HG02840 (cell line): ENCODE results near the gene OGT.
"Not testable (repeated sequence)": the region's sequence is repeated elsewhere in the genome, so short reads cannot be mapped to it uniquely, and the experiment has no call there.

ENCODE experiments used
- ATAC-seq: cut with Tn5 transposase; IDR thresholded peaks from one replicate; pipeline ENCODE4 v1.9.1; 2021; ENCODE audit warnings: mild to moderate bottlenecking, moderate library complexity, moderate number of reproducible peaks; ENCODE audit not compliant: unreplicated experiment, low FRiP score

The OGT gene

DNA sequence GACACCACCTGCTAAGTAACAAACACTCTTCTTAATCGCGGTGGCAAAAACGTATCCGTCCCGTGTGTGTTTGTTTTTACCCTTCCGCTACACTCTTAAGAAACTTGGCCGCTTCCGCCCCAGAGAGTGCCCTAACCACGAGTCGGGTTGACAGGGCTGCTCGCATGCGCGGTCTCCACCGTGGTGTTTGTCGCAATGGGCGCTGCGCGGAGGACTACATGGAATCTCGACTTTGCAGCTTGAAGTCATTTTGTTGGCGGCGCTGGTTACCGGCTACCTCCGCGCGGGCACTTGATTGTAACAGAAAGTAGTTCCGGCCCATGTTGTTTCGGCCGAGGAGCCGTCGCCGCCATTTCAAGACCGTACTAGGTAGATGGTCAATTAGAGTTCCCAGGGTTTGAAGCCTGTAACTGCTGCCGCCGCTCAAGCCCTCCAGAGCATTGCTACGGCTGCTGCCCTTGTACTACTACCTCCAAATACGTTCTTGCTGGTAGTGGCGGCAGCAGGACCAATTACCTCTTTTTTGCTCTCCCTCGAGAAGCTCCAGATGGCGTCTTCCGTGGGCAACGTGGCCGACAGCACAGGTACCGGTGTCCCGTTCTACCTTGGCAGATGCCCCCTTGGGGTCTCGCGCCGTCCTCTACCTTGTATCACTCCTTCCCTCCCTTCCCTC, at the start of gene OGT:
Gene OGT (plus strand): TSS at position 352 of the 673 bp plus-strand sequence. CDS start 196 bp downstream, at position 548.
- peak; percentile 67 for ATAC-seq

DNA sequence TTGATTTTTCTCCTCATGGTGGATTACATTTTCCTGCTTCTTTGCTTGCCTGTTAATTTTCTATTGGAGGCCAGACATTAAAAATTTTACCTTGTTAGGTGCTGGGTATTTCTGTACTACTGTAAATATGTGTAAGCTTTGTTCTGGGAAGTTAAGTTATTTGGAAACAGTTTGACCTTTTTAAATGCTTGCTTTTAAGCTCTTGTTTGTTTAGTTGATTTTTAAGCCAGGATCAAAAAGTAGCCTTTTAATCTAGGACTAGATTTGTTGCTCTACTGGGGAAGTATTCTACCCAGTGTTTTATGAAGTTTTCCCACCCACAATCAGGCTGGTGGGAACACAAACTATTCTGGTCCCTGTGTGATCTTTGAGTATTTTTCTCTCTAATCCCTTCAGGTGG, 45.1 kb upstream of the OGT start:
- ATAC-seq, result no peak

DNA sequence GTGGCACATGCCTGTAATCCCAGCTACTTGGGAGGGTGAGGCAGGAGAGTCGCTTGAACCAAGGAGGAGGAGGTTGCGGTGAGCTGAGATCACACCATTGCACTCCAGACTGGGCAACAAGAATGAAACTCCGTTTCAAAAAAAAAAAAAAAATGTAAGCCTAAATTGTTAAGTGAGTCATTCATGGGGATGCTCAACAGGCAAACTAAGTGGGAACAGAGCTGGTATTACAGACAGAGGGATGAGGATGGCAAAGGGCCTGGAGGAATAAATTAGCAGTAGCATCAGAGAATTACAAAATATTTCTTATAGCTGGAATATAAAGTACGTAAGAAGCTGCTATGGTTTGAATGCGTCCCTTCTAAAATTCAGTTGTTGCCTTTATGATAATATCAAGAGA, 43.4 kb upstream of the OGT start:
- ATAC-seq, result no peak

DNA sequence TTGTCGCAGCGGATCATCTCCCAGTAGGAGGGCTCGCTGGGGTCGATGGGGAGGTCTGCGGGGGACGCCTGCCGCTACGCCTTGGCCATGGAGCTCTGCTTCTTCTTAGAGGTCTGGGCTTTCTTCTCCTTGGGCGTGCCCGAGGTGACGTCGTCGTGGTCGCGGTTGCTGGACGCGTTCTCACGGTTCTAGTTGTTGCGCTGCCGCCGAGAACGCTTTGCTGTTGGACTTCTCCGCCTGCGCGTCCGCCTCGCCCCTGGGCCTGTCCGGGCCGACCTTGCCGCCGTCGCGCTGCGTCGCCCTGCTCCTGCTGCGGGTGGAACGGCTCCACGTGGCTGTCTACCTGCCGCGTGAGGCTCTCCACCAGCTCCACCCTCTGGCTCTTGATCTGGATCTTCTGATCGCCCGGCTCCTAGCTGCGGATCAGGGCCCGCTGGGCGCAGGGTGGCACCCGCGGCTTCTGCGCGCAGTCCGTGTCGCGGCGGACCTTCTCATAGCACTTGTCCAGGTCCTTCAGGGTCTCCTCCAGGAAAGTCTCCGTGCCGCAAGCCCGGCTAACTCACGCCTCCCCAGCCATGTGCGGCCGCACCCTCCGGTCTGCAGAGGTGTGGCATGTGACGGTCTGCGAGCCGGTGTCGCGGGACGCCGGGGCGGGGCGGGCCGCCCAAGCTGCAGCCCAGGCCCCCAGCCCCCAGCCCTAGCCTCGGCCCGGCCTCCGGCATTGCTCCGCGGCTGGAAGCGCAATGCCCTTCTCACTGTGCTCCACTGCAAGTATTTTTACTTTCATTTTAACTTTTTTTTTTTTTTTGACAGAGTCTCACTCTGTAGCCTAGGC, 40.5 kb upstream of the OGT start:
- ATAC-seq, result no peak

DNA sequence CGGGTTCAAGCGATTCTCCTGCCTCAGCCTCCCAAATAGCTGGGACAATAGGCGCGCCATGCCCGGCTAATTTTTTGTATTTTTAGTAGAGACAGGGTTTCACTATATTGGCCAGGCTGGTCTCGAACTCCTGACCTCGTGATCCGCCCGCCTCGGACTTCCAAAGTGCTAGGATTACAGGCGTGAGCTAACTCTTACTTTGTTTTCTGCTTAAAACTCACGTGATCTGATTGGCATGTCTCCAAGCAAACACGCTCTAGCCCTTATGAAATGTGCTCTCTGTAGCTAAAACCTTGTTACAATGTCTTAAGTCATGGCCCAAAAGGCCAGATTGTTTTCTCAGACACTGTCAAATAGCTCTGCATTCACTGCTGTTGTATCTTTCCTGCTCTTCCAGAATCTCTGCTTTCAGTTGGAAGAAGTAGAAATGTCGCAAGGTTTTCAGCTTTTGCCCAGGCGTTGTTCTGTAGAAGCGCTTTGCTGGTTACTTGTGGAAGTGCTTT, 39.7 kb upstream of the OGT start:
- ATAC-seq, result no peak

DNA sequence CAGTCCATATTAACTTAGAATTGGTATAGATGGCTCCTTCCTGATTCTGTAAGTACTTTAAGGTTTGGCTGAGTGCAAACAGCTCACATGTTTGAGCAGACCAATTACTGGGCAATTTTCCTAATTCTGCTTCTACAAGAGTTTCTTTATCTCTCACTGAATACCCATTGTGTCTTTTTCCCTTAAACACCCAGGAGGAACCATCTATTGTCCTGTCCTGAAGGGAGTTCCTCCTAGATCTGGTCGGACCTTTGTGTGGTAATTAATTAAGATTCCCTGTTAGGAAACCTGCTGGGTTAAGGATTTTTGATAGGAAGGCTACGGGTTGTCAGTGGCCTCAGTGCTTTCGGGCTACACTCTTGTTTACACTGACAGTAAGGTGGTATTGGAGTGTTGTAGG, 36.9 kb upstream of the OGT start:
- not testable (repeated sequence) for ATAC-seq

DNA sequence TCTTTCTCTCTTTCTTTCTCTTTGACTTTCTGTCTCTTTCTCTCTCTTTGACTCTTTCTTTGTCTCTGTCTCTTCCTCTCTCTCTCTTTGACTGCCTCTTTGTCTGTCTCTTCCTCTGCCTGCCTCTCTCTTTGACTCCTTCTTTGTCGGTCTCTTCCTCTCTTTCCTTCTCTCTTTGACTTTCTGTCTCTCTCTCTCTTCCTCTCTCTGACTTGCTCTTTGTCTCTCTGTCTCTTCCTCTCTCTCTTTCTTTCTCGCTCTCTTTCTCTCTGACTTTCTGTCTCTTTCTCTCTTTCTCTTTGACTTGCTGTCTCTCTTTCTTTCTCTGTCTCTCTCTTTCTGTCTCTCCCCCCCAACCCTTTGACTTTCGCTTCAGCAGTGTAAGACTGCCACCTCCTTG, 36.4 kb upstream of the OGT start:
- no peak for ATAC-seq

DNA sequence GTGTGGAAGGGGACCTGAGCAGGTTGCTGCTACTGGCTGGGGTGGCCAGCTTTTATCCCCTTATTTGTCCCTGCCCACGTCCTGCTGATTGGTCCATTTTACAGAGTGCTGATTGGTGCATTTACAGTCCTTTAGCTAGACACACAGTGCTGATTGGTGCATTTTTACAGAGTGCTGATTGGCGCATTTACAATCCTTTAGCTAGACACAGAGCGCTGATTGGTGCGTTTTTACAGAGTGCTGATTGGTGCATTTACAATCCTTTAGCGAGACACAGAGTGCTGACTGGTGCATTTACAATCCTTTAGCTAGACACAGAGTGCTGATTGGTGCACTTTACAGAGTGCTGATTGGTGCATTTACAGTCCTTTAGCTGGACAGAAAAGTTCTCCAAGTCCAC, 30.8 kb upstream of the OGT start:
- not testable (repeated sequence) for ATAC-seq

DNA sequence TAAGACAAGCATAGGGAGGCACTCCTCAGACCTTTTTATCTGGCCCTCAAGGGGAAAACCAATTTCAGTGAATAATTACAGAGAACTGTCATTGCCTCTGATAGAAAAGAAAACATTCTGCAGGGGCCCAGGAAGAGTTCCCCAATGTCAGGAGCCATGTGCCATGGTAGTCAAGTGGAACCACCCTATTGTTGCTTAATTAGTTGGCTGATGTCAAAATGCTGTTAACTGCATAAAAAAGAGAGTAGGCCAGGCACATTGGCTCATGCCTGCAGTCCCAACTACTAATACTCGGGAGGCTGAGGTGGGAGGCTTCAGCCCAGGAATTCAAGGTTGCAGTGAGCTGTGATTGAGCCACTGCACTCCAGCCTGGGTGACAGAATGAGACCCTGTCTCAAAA, 28.6 kb upstream of the OGT start:
- ATAC-seq, result no peak

DNA sequence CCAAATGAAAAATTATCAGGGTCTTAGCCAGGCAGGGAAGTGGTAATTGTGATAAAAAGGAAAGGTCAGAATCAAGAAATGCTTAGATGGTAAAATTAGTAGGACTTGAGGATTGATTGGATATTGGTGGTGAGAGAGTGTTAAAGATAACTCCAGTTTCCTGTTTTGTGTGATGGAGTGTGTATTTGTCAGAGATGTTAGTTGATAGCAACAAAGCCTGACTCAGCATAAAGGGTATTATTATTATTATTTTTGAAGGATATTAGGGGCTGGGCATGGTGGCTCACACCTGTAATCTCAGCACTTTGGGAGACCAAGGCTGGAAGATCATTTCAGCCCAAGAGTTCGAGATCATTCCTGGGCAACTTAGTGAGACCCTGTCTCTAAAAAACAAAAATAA, 23.6 kb upstream of the OGT start:
- no peak for ATAC-seq

DNA sequence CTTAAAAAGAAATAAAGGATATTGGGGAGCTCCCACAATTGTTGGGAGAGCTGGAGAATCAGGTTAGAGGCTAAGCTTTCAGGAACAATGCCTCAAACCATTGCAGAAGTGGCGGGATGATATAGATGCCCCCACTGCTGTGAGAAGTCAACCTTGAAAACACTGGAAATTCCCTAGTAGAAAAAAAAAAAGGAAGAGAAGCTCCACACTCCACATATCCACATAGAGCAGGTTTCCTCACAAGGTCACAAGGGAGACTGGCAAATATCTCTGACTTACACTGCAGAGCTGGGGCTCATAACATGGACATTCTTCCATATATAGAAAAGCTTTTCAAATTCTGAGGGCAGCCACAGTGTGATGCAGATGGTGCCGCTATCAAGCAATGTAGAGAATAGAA, 22.7 kb upstream of the OGT start:
- ATAC-seq, result no peak

DNA sequence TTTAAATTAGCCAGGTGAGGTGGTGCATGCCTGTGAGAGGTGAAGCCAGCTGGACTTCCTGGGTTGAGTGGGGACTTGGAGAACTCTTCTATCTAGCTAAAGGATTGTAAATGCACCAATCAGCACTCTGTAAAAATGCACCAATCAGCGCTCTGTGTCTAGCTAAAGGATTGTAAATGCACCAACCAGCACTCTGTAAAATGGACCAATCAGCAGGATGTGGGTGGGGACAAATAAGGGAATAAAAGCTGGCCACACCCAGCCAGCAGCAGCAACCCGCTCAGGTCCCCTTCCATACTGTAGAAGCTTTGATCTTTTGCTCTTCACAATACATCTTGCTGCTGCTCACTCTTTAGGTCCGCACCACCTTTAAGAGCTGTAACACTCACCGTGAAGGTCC, 19.2 kb upstream of the OGT start:
- not testable (repeated sequence) for ATAC-seq

DNA sequence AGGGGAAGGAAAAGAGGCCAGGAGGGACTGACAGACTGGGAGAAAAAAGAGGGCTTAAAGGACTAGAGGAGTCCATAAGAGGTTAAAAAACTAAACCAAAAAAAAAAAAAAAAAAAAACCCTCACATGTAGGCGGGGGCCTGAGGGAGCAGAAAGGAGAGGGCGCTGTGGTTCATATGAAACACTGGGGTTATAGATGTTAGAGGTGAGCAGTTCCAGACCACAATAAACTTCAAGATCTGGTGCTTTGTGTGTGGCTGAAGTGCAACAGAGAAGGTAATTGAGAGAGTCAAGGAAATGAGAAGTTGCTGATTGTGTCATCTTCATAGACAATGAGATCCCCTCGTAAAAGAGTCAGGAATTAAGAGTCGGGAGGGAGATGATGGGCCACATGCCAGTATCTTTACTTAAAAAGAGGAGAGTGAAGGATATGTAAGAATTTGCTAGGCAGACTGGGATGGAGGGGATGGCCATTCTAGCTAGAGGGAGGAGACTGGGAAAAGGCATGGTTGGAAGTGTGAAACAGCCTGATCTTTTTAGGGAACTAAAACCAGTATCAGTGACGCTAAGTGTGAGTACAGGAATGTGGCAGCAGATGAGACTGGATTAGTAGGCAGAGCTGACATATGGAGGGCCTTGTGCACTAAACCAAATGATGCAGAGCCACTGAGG, 18.4 kb upstream of the OGT start:
- no peak for ATAC-seq

DNA sequence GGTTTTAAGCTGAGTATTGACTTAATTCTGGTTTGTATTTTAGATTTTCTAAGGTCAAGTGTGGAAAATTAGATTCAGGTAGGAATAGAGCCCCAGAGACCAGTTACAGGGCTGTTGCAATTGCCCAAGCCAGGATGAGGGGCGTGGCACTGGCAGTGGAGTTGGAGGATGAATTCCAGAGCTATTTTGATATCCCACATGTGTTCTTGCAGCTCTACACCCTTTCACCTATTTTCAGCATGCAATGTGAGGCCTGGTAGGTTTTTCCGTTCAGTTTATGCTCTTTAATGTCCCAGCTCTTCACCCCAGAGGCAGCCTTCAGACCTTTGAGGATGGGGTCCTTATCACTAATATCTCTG, 17.9 kb upstream of the OGT start:
- ATAC-seq, result no peak

DNA sequence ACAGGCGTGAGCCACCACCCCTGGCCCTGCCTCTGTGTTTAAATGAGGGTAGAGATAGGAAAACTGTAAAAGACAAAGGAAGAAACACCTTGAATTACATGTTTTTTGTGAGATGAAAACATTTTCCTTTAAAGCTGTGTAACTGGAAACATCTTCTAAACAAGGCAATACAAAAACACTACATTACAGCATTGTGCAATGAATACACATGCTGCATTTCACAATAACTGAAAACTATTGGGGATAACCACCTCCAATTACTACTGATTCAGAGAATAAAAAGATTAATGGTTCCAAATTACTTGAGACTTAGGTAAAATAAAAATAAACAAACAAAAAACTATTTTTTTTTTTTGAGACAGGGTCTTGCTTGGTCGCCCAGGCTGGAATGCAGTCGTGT, 7.6 kb upstream of the OGT start:
- no peak for ATAC-seq

DNA sequence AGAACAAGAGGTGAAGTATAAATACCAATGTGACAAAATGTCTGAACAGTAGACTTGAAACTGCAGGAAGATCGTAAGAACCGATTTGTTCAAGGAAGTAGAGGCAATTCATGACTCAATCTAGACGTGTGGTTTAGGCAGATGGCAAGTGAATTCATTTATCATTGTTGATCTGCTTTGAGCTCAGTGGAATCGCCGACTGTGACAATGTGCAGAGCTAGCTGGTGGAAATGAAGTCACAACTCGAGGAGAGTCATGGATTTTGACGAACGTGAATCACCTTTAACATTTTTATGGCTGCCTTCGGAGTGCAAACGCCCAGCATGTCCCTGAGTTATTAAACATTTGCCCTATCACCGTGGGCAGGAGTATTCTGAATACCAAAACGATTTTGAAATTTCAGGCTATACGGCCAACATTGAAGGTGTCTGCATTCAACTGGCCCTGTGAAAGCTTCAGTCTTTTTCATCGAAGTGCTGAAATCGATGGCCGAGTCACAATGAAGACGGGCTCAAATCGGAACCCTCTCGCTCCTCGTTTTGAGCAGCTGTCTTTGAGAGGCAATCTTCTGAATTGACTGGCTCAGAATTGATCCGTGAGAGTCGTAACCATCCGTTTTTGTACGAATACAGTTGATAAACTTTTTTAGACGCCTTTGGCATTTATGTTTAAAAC, 689 bp upstream of the OGT start:
- no peak for ATAC-seq

DNA sequence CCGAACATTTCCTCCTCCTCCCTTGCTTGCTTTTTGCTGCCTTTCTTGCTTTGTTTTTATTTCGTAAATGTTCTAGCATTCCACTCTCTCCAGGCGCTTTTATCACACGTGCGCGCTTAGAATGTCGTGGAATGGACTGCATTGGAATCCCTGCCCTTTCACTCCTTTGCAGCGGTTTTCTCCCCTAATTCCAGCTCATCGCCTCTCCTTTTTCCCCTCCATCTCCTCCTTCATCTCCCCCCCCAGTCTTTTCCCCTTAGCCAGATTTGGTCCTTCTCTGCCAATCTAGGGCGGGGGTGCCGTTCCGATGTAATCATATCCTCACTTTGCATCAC, 579 bp downstream of the OGT start:
- ATAC-seq, result no peak

DNA sequence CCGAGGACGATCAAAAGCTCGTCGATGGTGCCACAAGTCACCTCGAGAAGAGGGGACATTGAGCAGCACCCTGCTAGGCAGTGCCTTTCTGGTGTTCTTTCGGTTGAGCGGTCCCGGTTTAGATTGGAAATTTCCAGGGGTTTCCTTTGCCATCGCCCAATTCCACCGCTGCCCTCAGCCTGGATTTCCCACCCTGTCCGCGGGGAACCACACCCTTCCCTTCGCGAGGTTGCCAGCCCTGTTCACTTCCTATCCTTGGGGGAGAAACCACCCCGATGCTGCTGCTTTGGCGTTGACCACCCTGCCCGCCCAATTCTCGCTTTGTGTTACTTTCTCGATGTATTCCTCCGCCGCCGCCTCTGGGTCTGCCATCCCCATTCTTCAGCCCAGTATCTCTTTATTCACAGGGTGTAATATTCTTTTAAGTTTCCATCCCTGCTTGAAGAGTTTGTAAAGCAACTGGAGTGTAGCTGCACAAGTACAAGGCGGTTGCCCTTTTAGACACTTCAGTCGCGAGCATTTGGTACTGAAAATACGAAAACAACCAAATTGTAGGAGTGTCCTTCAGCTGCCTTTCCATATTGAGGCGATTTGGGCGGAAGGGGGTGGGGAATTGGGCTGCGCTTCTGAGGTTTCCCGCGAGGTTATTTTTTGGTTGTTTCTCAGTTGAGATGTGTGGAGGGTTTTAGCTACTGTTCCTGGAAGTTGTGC, 1.1 kb downstream of the OGT start:
- ATAC-seq, result no peak

DNA sequence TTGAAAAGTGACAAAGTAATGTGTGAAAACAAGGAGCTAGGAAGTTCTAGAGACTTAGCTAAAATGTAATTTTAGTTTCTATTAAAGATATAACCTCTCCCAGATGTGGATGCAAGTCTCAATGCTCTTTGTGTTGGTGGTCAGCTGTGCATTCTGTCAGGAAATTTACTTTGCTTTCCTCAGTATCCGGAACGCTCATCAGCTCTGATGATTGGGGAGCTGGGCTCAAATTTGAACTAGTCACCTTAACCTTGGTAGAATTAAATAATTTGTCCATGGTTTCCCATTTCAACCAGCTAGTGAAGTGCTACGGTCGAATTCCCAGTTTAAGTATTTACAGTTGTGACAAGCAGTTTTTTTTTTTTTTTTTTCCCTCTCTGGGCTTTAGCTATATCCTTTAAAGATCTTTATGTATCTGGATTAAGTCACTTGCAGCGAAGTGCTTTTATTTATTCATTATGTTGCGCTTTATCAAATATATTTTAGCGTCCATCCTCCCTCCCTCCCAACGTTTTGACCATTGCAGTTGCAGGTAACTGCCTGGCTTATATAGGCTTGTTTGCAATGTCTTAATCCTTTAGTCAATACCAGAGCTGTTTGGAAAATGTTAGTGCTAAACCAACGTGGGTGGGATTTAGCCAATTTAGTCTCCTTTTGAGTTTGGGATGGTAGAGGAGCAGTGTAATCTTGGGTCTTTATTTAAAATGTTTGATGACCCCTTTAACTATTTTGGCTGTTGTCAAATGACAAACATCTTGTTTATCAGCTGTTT, 2.1 kb downstream of the OGT start:
- ATAC-seq, result no peak

DNA sequence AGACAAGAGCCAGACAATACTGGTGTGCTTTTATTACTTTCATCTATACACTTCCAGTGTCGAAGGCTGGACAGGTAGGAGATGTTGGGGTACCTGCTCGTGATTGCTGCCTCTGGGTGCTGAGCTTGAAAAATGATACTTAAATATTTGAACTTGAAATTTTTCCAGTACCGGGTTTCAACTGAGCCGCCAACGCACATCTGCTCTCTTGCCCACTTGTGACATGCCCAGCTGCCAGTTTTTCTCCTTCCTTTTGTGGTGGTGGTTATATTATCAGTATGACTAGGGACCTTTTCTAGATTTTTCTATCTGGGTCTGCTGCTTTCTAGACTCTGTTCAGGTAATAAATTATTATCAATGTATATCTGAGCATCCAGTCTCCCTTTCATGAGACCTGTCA, 3.4 kb downstream of the OGT start:
- ATAC-seq, result no peak
